ENCODE data around the gene BTBD2.

BTBD2 gene

DNA sequence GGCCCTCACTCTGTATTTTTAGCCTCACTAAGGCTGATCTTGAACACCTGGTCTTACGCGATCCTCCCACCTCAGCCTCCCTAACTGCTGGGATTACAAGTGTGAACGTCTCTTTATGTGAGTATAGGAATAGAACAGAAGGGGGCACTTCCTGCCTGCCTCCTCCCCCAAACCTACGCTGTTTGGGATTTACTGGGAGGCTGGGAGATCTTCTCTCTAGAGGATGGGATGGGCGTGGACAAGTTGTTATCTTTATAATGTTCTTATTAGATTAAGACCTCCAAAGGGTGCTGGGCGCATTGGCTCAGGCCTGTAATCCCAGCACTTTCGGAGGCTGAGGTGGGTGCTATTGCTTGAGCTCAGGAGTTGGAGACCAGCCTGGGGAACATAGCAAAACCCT lies 77.4 kb downstream of the BTBD2 start:
- Histone ChIP-seq H3K27ac (ENCODE audit: insufficient read depth, low read length, poor library complexity, severe bottlenecking) (no peak overlapping the region), H3K4me1 (ENCODE audit: control insufficient read depth, insufficient read depth, low read length, poor library complexity, severe bottlenecking) (peaks cover 15% of the 10 kb centered on the region), H3K27me3 (replicated peaks; ENCODE audit: control insufficient read depth, insufficient read depth, low read length, poor library complexity, severe bottlenecking) (no peaks in the 10 kb centered on the region), H3K4me3 (ENCODE audit: insufficient read depth, low read depth, low read length, poor library complexity, severe bottlenecking) (no peak overlapping the region), H3K36me3 (ENCODE audit: control insufficient read depth, insufficient read depth, low read length) (no peaks in the 10 kb centered on the region), H3K9me3 (ENCODE audit: control insufficient read depth, low read length) (no peaks in the 10 kb centered on the region)
- DNase-seq = no peak

DNA sequence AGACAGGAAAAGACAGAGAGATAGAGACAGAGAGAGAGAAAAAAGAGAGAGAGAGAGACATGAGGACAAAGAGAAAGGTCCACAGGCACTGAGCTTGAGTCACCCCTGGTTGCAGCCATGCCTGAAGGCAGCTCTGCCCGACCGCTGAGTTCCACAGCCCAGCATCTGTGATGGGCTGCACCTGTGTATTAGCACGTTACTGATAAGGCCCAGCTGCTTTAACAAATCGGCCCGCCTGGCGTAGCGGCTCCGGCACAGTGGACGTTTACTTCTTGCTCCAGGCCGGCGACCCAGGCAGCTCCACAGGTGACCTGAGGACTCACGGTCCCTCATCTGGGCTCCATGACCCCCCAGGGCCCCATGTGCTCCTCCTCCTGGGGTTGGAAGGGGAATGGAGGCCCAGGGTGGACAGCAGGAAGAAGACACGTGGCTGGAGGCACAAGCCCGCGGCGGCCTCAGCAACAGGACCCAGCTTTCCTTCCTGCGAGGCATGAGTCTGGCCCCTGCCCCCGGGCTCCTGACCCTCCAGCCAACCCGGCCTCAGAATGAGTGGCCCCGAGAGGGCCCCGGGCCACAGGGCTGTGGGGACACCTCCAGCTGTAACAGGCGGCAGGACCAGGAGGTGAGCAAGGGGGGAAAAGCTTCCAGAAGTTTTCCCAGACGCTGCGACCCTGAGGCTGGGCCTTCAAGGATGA lies 78.5 kb downstream of the BTBD2 start:
- Histone ChIP-seq H3K27me3 (replicated peaks; ENCODE audit: control insufficient read depth, insufficient read depth, low read length, poor library complexity, severe bottlenecking) (no peaks in the 10 kb centered on the region), H3K4me1 (ENCODE audit: control insufficient read depth, insufficient read depth, low read length, poor library complexity, severe bottlenecking) (peaks cover 12% of the 10 kb centered on the region)

DNA sequence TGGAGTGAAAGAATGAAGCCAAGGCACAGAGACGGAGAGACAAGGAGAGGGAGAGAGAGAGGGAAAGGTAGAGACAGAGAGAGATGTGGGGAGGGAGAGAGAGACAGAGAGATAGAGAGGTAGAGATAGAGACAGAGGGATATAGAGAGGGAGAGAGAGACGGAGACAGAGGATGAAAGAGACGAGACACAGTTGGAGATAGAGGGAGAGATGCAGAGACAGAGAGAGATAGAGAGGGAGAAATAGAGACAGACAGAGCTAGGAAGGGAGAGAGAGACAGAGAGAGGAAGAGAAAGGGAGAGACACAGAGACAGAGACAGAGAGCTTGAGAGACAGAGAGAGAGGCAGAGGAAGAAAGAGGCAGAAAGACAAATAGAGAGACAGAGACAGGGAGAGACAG lies 79.1 kb downstream of the BTBD2 start:
- Histone ChIP-seq H3K9me3 (ENCODE audit: control insufficient read depth, low read length) (no peaks in the 10 kb centered on the region), H3K4me1 (ENCODE audit: control insufficient read depth, insufficient read depth, low read length, poor library complexity, severe bottlenecking) (peaks cover 12% of the 10 kb centered on the region), H3K36me3 (ENCODE audit: control insufficient read depth, insufficient read depth, low read length) (no peaks in the 10 kb centered on the region), H3K27ac (ENCODE audit: insufficient read depth, low read length, poor library complexity, severe bottlenecking) (no peak overlapping the region), H3K27me3 (replicated peaks; ENCODE audit: control insufficient read depth, insufficient read depth, low read length, poor library complexity, severe bottlenecking) (no peaks in the 10 kb centered on the region), H3K4me3 (ENCODE audit: insufficient read depth, low read depth, low read length, poor library complexity, severe bottlenecking) (no peak overlapping the region)
- DNase-seq = no peak

More for the DNA sequence above, 78.5 kb downstream of the BTBD2 start:
- no peak for DNase-seq
- no peaks in the 10 kb centered on the region for H3K36me3 ChIP-seq (ENCODE audit: control insufficient read depth, insufficient read depth, low read length)
- no peak overlapping the region for H3K27ac ChIP-seq (ENCODE audit: insufficient read depth, low read length, poor library complexity, severe bottlenecking)
- H3K4me3 ChIP-seq (ENCODE audit: insufficient read depth, low read depth, low read length, poor library complexity, severe bottlenecking) = no peak overlapping the region
- no peaks in the 10 kb centered on the region for H3K9me3 ChIP-seq (ENCODE audit: control insufficient read depth, low read length)

- Histone ChIP-seq H3K36me3 (ENCODE audit: control insufficient read depth, insufficient read depth, low read length) (no peaks in the 10 kb centered on the region), H3K27ac (ENCODE audit: insufficient read depth, low read length, poor library complexity, severe bottlenecking) (no peak overlapping the region), H3K27me3 (replicated peaks; ENCODE audit: control insufficient read depth, insufficient read depth, low read length, poor library complexity, severe bottlenecking) (no peaks in the 10 kb centered on the region), H3K9me3 (ENCODE audit: control insufficient read depth, low read length) (no peaks in the 10 kb centered on the region), H3K4me3 (ENCODE audit: insufficient read depth, low read depth, low read length, poor library complexity, severe bottlenecking) (no peak overlapping the region), H3K4me1 (ENCODE audit: control insufficient read depth, insufficient read depth, low read length, poor library complexity, severe bottlenecking) (peaks cover 12% of the 10 kb centered on the region)
- DNase-seq = no peak
Measured at GRCh38 chr19:1935484-1936208, 79.9 kb downstream of the BTBD2 start.

All from effector memory CD4-positive, alpha-beta T cell (primary cell).